ENCODE results near the gene WASF2. TPM values are rescaled to one million over a fixed set of nuclear protein-coding genes. Genes with fewer than 3 reads are reported as not detected.
"Not testable (repeated sequence)": the region's sequence is repeated elsewhere in the genome, so short reads cannot be mapped to it uniquely, and the experiment has no call there.

The WASF2 gene
- total RNA-seq, result 10 to 100 TPM; 43.4 to 87.8 (median 60.5) TPM

GRCh38 chr1:27489973-27490741 is at the start of gene WASF2:
TSS of gene WASF2 (minus strand) at chr1:27490167. CDS start at chr1:27428890, 61,277 bp downstream.
- peak; percentile 83 for DNase-seq (ENCODE audit: low spot score)
- ATAC-seq (ENCODE audit: low FRiP score), result peak; percentile 97
- TF ChIP-seq, protein P1, sequence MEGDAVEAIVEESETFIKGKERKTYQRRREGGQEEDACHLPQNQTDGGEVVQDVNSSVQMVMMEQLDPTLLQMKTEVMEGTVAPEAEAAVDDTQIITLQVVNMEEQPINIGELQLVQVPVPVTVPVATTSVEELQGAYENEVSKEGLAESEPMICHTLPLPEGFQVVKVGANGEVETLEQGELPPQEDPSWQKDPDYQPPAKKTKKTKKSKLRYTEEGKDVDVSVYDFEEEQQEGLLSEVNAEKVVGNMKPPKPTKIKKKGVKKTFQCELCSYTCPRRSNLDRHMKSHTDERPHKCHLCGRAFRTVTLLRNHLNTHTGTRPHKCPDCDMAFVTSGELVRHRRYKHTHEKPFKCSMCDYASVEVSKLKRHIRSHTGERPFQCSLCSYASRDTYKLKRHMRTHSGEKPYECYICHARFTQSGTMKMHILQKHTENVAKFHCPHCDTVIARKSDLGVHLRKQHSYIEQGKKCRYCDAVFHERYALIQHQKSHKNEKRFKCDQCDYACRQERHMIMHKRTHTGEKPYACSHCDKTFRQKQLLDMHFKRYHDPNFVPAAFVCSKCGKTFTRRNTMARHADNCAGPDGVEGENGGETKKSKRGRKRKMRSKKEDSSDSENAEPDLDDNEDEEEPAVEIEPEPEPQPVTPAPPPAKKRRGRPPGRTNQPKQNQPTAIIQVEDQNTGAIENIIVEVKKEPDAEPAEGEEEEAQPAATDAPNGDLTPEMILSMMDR (IDR thresholded peaks at IDR 0.05), result no peak

- ATAC-seq (ENCODE audit: low FRiP score), result no peak
- TF ChIP-seq, protein P1 (IDR thresholded peaks at IDR 0.05), result no peak
- no peak for DNase-seq (ENCODE audit: low spot score)
These were observed 48.8 kb upstream of the WASF2 start for GRCh38 chr1:27538793-27539192.

GRCh38 chr1:27538305-27538676 is 48.3 kb upstream of the WASF2 start:
- ATAC-seq (ENCODE audit: low FRiP score); DNase-seq (ENCODE audit: low spot score): not testable (repeated sequence)

DNA sequence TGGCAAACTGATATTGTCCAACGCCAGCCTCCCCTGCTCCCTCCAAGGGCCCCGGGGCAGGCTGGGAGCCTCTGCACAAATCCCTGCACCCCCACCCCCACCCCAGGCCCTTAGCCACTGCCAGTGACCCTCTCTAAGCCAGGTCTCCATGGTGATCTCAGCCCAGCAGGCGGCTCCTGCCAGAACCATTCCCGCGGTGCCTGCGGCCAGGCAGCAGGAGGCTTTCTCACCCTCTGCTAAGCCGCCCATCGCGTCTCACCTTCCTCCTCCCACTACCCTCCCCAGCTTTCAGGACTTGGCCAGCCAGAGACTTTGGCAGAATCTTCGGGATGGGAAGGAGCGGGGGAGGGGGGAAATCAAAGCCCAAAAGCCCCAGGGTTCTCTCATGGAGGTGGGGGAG is 46.8 kb upstream of the WASF2 start:
- TF ChIP-seq, protein P1 (IDR thresholded peaks at IDR 0.05), result no peak
- ATAC-seq (ENCODE audit: low FRiP score), result peak; percentile 37
- DNase-seq (ENCODE audit: low spot score), result no peak

DNA sequence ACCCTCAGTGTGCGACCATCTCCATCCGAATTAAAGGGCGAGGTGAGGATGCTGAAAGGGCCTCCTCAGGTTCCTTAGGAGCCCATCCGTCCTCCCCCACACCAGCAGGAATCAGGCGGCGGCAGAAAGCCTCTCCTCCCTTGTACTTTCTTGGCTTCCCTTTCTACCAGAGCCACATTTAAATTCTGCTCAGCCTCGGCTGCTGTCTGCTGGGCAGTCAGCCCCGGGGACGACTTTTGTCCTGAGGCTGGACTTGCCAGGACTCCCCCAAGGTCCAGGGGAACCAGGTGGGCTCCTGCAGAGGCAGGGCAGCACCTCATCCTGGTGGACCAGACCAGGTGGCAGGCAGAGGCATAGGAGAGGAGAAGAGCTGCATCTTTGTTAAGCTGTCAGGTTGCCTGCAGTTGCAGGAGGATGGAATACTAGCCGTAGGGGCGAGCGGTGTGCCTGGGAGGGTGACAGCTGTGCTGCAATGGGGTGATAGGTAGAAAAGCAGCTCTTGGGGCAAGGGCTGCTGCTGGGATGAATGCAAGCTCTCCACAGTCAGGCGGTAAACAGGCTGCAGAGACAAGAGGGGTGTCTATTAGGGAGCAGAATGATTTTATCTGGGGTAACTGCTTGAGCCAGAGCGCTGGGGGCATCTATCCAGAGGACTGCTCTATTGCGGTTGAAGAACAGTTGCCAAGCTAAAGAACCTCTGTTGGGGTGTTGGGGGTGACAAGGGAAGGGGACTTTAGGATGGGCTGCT is 46.2 kb upstream of the WASF2 start:
- DNase-seq (ENCODE audit: low spot score) (no peak), ATAC-seq (ENCODE audit: low FRiP score) (no peak)
- TF ChIP-seq, protein P1 (IDR thresholded peaks at IDR 0.05), result no peak

DNA sequence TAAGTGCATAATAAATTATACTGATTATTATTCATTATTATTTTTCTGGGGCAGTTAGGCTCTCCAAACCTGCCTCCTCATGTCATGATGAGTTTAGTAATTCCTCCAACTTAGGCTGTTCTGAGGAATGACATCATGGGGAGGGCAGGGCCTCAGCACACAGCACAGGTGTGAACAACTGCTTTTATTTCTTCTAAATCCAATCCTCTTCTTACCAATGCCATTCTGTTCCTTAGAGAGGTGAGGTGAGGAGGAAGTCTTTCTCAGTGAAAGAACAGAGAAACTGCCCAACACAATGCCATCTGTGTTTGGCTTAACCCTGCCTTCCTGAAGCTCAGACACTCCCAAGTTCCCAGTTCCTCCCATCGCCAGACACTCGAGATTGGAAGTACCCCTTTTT is 45.4 kb upstream of the WASF2 start:
- TF ChIP-seq, protein P1 (IDR thresholded peaks at IDR 0.05), result no peak
- ATAC-seq (ENCODE audit: low FRiP score), result no peak
- no peak for DNase-seq (ENCODE audit: low spot score)

GRCh38 chr1:27531959-27532685 is 42.2 kb upstream of the WASF2 start:
- ATAC-seq (ENCODE audit: low FRiP score) (no peak), DNase-seq (ENCODE audit: low spot score) (no peak)
- TF ChIP-seq, protein P1 (IDR thresholded peaks at IDR 0.05), result no peak
